ENCODE data around the gene INSIG1. TPM values are rescaled to one million over a fixed set of nuclear protein-coding genes. Genes with fewer than 3 reads are reported as not detected.

Gene INSIG1
- total and polyA plus RNA-seq, 2 of the 4 experiments (the other 2 are of a cell fraction) = 19.0 to 26.0 TPM

DNA sequence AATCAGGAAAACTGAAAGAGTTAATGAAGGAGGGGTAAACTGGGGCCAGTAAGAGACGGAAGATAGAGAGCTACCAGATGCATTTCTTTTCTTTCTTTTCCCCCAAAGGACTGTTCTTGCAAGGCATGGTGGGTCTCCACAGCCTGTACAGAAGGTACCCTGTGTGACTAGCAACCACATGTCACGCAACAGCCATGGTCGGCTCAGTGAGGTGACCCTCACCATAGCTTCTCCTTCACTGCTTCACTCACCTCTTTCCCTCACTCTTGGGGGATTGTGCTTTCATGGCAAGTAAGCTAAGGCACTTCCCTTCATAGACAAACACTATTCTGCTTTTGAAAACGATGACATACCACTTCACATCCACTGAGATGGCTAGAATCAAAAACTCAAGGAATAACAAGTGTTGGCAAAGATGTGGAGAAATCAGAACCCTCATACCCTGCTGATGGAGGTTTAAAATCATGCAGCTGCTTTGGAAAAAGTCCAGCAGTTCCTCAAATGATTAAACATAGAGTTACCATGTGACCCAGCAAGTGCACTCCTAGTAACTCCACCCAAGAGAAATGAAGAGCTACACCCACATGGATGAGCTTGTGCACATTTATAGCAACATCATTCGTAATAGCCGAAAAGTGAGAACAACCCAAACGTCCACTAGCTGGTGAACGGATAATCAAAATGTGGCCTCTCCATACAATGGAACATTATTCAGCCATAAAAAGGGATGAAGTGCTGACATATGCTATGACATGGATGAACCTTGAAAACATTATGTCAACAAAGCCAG lies 3.8 kb upstream of the INSIG1 start:
- DNase-seq (no peak), ATAC-seq (ENCODE audit: low read depth) (no peak)
- Histone ChIP-seq H4K20me1 (ENCODE audit: insufficient read depth, low read length) (no peaks in the 10 kb centered on the region), H3K56ac (ENCODE audit: extremely low read depth, insufficient read depth, low read length) (no peak overlapping the region), H3K4me2 (ENCODE audit: low read depth, low read length) (no peak overlapping the region), H3K36me3 (ENCODE audit: control insufficient read depth, insufficient read depth, low read length) (no peaks in the 10 kb centered on the region), H2AK5ac (ENCODE audit: low read depth, low read length) (no peak overlapping the region), H2BK20ac (ENCODE audit: low read depth, low read length) (no peak overlapping the region), H3K14ac (replicated peaks; ENCODE audit: low read depth, low read length) (no peak overlapping the region), H3K27ac (ENCODE audit: insufficient read depth, low read length) (no peak overlapping the region), H2AK9ac (replicated peaks; ENCODE audit: low read depth, low read length, poor library complexity) (no peak overlapping the region), H2BK5ac (ENCODE audit: low read depth, low read length, poor library complexity, severe bottlenecking) (no peak overlapping the region), H4K5ac (ENCODE audit: low read depth, low read length) (no peak overlapping the region), H2AFZ (replicated peaks; ENCODE audit: low read length, poor library complexity) (no peak overlapping the region), H3K4me1 (ENCODE audit: control insufficient read depth, insufficient read depth, low read length) (peaks cover 2% of the 10 kb centered on the region; the same call in 1 of the 2 replicates), H4K8ac (ENCODE audit: low read depth in 2 of 2, low read length in 2 of 2) (no peak overlapping the region), H3K9ac (ENCODE audit: low read depth, low read length) (no peak overlapping the region), H4K91ac (ENCODE audit: insufficient read depth, low read depth, low read length) (no peak overlapping the region), H3K23ac (ENCODE audit: low read depth, low read length) (no peak overlapping the region), H3K79me1 (ENCODE audit: low read depth in 1 of 2, low read length in 2 of 2) (peaks cover 0 to 14% of the 10 kb centered on the region in 2 experiments; a peak in 1 of 4 replicates), H3K9me1 (ENCODE audit: insufficient read depth, low read length) (peaks cover 14% of the 10 kb centered on the region), H3K4ac (ENCODE audit: low read depth, low read length) (no peak overlapping the region), H3K9me3 (ENCODE audit: control insufficient read depth, insufficient read depth, low read length) (no peaks in the 10 kb centered on the region), H3K18ac (ENCODE audit: low read depth, low read length) (no peak overlapping the region), H2BK120ac (ENCODE audit: low read depth, low read length) (no peak overlapping the region), H3K27me3 (ENCODE audit: control insufficient read depth, insufficient read depth, low read length) (no peaks in the 10 kb centered on the region; the same call in 1 of the 2 replicates), H2BK15ac (ENCODE audit: low read depth, low read length) (no peak overlapping the region), H3K4me3 (ENCODE audit: insufficient read depth, low read depth, low read length) (no peak overlapping the region)
- TF ChIP-seq BHLHE40 (IDR thresholded peaks at IDR 0.05; ENCODE audit: low read depth, low read length) (no peak), RFX5 (IDR thresholded peaks at IDR 0.05; ENCODE audit: low read depth, low read length) (no peak), CEBPB (IDR thresholded peaks at IDR 0.05; ENCODE audit: low read depth, low read length) (no peak)
- TF ChIP-seq, protein P1, sequence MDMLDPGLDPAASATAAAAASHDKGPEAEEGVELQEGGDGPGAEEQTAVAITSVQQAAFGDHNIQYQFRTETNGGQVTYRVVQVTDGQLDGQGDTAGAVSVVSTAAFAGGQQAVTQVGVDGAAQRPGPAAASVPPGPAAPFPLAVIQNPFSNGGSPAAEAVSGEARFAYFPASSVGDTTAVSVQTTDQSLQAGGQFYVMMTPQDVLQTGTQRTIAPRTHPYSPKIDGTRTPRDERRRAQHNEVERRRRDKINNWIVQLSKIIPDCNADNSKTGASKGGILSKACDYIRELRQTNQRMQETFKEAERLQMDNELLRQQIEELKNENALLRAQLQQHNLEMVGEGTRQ (IDR thresholded peaks at IDR 0.05; ENCODE audit: low read depth, low read length) = no peak
- POLR2A ChIA-PET (ENCODE audit: unreplicated experiment) = no interaction called here
- WGBS, 2 experiments (ENCODE audit: extremely low coverage in 2 of 2, insufficient read length in 1 of 2) = 100% methylated on average over 1 of the region's 8 CpGs; no CpG with 5 or more reads in 1 of the 2 experiments
- CTCF ChIA-PET = no interaction called here
- dilution Hi-C loops (cut with HindIII; ENCODE audit: low sequenced_read_pairs, unreplicated experiment) = no loop called here
- in situ Hi-C loops (cut with MboI; ENCODE audit: low sequenced_read_pairs) = no loop called here
- intact Hi-C loops (cut with micrococcal nuclease) = loop anchor here (10.0 kb wide), 1 partner anchor 161 kb away; the partner anchor contains the start of gene EN2
- BruUV-seq (replicated peaks) = no TSS peak

Measured in IMR-90 (cell line).